Neural progenitor cell (in vitro differentiated cells): ENCODE data around the gene EIF5A.

Experiments used
- EZH2 ChIP-seq: fragments of 200-600 bp; sonication (generic); IDR thresholded peaks from 2 replicates; pipeline ENCODE4 v1.6.1; 2017; ENCODE audit warnings: antibody characterized with exemption, mild to moderate bottlenecking, moderate library complexity
- EZH2phosphoT487 ChIP-seq: fragments of 200-600 bp; sonication (generic); IDR thresholded peaks from 2 replicates; pipeline ENCODE4 v1.6.1; 2017; ENCODE audit warnings: antibody characterized with exemption
- TF ChIP-seq, protein P1 (sequence below): fragments of 200-600 bp; sonication (generic); IDR thresholded peaks from 2 replicates; pipeline ENCODE4 v1.5.1; 2017; ENCODE audit warnings: antibody characterized with exemption, mild to moderate bottlenecking

DNA sequence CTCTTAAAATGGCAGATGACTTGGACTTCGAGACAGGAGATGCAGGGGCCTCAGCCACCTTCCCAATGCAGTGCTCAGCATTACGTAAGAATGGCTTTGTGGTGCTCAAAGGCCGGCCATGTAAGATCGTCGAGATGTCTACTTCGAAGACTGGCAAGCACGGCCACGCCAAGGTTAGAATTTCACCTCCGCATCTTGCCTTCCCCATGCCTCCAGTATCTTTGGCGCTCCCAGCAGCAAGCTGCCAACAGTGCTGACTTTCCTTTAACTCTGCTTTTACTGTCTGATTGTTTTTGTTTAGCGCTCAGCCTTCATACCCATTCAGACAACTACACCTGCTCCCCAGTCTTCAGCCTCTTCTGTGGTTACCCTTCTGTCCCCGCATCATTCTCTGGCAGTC is 2.2 kb downstream of the EIF5A start:
- TF ChIP-seq, protein P1, sequence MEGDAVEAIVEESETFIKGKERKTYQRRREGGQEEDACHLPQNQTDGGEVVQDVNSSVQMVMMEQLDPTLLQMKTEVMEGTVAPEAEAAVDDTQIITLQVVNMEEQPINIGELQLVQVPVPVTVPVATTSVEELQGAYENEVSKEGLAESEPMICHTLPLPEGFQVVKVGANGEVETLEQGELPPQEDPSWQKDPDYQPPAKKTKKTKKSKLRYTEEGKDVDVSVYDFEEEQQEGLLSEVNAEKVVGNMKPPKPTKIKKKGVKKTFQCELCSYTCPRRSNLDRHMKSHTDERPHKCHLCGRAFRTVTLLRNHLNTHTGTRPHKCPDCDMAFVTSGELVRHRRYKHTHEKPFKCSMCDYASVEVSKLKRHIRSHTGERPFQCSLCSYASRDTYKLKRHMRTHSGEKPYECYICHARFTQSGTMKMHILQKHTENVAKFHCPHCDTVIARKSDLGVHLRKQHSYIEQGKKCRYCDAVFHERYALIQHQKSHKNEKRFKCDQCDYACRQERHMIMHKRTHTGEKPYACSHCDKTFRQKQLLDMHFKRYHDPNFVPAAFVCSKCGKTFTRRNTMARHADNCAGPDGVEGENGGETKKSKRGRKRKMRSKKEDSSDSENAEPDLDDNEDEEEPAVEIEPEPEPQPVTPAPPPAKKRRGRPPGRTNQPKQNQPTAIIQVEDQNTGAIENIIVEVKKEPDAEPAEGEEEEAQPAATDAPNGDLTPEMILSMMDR: no peak
- TF ChIP-seq EZH2phosphoT487 (no peak), EZH2 (no peak)
